Ovary (tissue), 3 donors: Measurements from ENCODE around the gene ARHGAP12.

Experiments used
- CTCF ChIP-seq, 3 donors: fragments of 450-650 bp in 2 of 3; fragments of 200-600 bp in 1 of 3; IDR thresholded peaks; one replicate each; pipeline versions ENCODE4 v1.5.1 to v1.8.0; 2016 to 2022; ENCODE audit warnings: antibody characterized with exemption in 3 of 3, mild to moderate bottlenecking in 1 of 3
- EP300 ChIP-seq: sonication (generic); formaldehyde crosslinking; IDR thresholded peaks from one replicate; pipeline ENCODE4 v1.6.1; 2017; ENCODE audit warnings: antibody characterized with exemption
- POLR2A ChIP-seq: fragments of 450-650 bp; IDR thresholded peaks from one replicate; pipeline ENCODE4 v1.6.1; 2017; ENCODE audit warnings: antibody characterized with exemption, mild to moderate bottlenecking, moderate library complexity
- donor health status: DM: no; HTN: no; CAD: no.

DNA sequence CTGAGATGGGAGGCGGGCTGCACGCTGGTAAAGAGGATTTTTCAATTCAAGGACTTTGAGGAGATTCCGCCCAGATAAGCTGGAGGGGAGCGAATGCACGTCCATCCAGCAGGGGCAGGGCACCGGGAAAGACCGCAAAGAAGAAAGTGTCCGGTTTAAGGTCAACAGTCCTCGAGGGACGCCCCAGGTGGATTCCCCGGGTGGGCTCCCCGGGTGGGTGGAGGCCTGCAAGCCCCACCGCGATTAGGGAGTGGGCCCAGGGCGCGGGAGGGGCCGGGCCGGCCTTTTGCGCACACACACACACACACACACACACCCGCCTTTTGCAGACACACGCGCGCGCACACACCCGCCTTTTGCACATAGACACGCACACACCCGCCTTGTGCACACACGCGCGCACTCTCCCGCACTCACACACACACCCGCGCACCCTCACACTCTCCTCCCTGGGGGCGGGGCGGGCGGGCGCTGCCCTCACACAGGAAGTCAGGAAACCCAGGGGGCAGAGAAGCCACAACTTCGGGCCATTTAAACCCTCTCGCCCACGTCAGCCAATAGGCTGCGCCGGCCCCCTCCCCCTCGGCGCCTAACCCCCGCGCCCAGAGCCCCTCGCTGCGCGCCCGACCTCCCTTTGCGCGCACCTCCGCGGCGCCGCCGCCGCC lies 615 bp downstream of the ARHGAP12 start:
- TF ChIP-seq CTCF (IDR thresholded peaks at IDR 0.05) (peak in 2 of 3 donors; percentile 28 to 42), POLR2A (no peak), EP300 (no peak)
